ENCODE measurements around the gene ARFGAP2. TPM values are rescaled to one million over a fixed set of nuclear protein-coding genes. Genes with fewer than 3 reads are reported as not detected.

Gene ARFGAP2
- total RNA-seq, 1 experiment from 2014 or later = 111 TPM

Other genes starting within 250 kb of the ARFGAP2 start
- 20.7 and 25.2 TPM in 2 replicates for gene CSTPP1, start 240.1 kb downstream of the ARFGAP2 start, total RNA-seq (2014; rRNA removed)
- 19.6 and 21.0 TPM in 2 replicates for gene PACSIN3, start 9.6 kb upstream of the ARFGAP2 start, total RNA-seq (2014; rRNA removed)
- 48.8 and 56.8 TPM in 2 replicates for gene DDB2, start 38.1 kb upstream of the ARFGAP2 start, total RNA-seq (2014; rRNA removed)
- gene ACP2, start 71.9 kb upstream of the ARFGAP2 start, total RNA-seq (2014; rRNA removed) = 65.1 and 76.6 TPM in 2 replicates
- gene NR1H3, start 81.1 kb upstream of the ARFGAP2 start, total RNA-seq (2014; rRNA removed) = 9.4 and 10.8 TPM in 2 replicates
- 23.4 and 23.8 TPM in 2 replicates for gene MADD, start 93.3 kb upstream of the ARFGAP2 start, total RNA-seq (2014; rRNA removed)
- gene MYBPC3, start 175.8 kb upstream of the ARFGAP2 start, total RNA-seq (2014; rRNA removed) = not detected in 2 replicates
- not detected in 2 replicates for gene SPI1, start 201.7 kb upstream of the ARFGAP2 start, total RNA-seq (2014; rRNA removed)
- gene SLC39A13, start 231.7 kb upstream of the ARFGAP2 start, total RNA-seq (2014; rRNA removed) = 157 and 159 TPM in 2 replicates
- 268 and 274 TPM in 2 replicates for gene PSMC3, start 249.6 kb upstream of the ARFGAP2 start, total RNA-seq (2014; rRNA removed)

All from LHCN-M2 (cell line).